Motor neuron (in vitro differentiated cells): ENCODE results near the gene DHRS12. TPM values are rescaled to one million over a fixed set of nuclear protein-coding genes. Genes with fewer than 3 reads are reported as not detected.
A peak's percentile ranks its signal among the peaks of the same experiment; 100 is the strongest.

Source experiments
- ATAC-seq, 8 experiments: fragments of 200-7000 bp; cut with Tn5 transposase; replicated peaks in 6 of 8; 2 replicates each; pipeline ENCODE4 v1.8.0; 2021; ENCODE audit warnings: mild to moderate bottlenecking in 8 of 8, moderate library complexity in 8 of 8
- H3K27ac ChIP-seq, 2 donors: fragments of 250-450 bp; sonication (Bioruptor Pico); 2 replicates each; pipeline ENCODE4 v1.9.0; 2021; ENCODE audit warnings: antibody characterized with exemption in 2 of 2, mild to moderate bottlenecking in 2 of 2, moderate library complexity in 1 of 2
- H3K4me1 ChIP-seq, 2 donors: fragments of 250-450 bp; sonication (Bioruptor Pico); replicated peaks in 1 of 2; 2 replicates each; pipeline ENCODE4 v1.6.1; 2021; ENCODE audit warnings: antibody characterized with exemption in 2 of 2, mild to moderate bottlenecking in 2 of 2, moderate library complexity in 1 of 2
- H3K4me3 ChIP-seq, 5 donors: fragments of 250-450 bp; sonication (Bioruptor Pico); 2 replicates each; pipeline ENCODE4 v1.9.0; 2021; ENCODE audit warnings: antibody characterized with exemption in 5 of 5, mild to moderate bottlenecking in 5 of 5, moderate library complexity in 4 of 5
- WGBS, 10 experiments: fragments of 450-650 bp; shearing (Covaris generic); methylation state at CpG; one replicate each; pipeline ENCODE4 v1.0.0; 2022; 5-methylcytosine and 5-hydroxymethylcytosine counted together
- in situ Hi-C, 9 experiments: fragments of 400-800 bp; cut with MboI; loops; one replicate each; pipeline ENCODE4 v1.15.0; 2021; ENCODE audit warnings: low sequenced_read_pairs in 9 of 9, low pct_unique_long_range_greater_than_20kb in 2 of 9; ENCODE audit not compliant: unreplicated experiment in 9 of 9
- total RNA-seq, 8 experiments: library from RNA; unstranded; fragments of 300-600 nt; gene quantifications; 2 replicates each; pipeline versions ENCODE4 v1.2.3 to v1.2.4, GENCODE V29; 2022

DHRS12 gene
- total RNA-seq, 8 experiments from 2014 or later = 3.5 to 8.9 (median 5.2) TPM

- no peak for ATAC-seq
- WGBS, 10 experiments = 69 to 100% (median 97%) methylated on average over 1 to 6 of the region's 6 CpGs; no CpG with 5 or more reads in 1 of the 10 experiments
- Histone ChIP-seq H3K27ac (no peak overlapping the region), H3K4me3 (no peak overlapping the region), H3K4me1 (peaks cover 1 to 6% of the 10 kb centered on the region in 2 donors)
- in situ Hi-C loops = loop anchor here in 1 of 9 experiments (25.0 kb wide), 1 partner anchor 335 kb away; no protein-coding TSS in a partner anchor
These were observed 31.2 kb downstream of the DHRS12 start for GRCh38 chr13:51772781-51773180.

DNA sequence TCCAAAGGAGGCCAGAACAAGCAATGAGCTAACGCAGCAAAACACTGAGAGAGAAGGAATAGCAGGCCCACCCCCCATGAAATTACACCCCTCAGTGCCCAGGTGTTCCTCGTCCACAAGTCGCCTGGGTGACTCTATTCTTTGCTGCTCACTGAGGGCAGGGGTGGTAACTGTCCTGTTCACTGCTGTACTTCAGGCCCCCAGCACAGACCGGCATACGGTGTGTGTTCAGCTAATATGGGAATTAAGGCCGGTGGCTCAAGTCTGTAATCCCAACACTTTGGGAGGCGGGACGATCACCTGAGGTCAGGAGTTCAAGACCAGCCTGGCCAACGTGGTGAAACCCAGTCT, 31.9 kb downstream of the DHRS12 start:
- Histone ChIP-seq H3K4me3 (no peak overlapping the region), H3K4me1 (no peaks in the 10 kb centered on the region), H3K27ac (no peak overlapping the region)
- in situ Hi-C loops = loop anchor here in 1 of 9 experiments (25.0 kb wide), 1 partner anchor 335 kb away; no protein-coding TSS in a partner anchor
- no peak for ATAC-seq
- 70 to 100% (median 80%) methylated on average over 1 to 8 of the region's 9 CpGs; no CpG with 5 or more reads in 1 of the 10 experiments for WGBS, 10 experiments

DNA sequence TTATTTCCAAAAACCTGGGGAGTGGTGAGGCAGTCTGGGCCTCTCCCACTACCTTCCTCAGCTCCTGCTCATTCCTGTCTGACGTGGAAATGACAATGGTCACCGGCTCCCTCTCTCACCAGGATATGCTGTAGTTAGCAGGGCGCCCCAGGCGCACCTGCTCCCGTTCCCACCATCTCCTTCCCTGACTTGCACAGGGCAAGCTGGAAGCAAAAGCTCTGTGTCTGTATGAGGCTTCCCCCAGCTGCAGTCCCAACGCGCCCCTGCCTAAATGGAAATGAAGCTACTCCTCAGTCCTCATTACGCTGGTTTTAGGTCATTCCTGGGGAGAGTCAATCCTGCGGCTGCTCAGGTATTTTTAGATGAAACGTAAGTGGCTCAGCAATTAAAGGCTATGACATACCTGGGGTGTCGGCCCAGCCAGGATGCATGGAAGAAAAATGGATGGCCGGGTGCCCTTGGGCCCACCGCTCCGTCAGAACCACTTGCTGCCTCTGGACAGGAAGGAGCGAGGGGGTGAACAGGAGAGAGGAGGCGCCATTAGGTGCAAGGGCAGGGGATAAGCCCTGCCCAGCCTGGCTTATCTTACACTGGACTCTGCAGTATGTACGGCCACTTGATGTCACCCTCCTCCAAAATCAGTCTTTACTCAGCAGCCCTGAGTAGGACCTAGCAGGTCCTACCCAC, 32.4 kb downstream of the DHRS12 start:
- Histone ChIP-seq H3K27ac (no peak overlapping the region), H3K4me3 (no peak overlapping the region), H3K4me1 (no peaks in the 10 kb centered on the region)
- WGBS, 10 experiments = 63 to 100% (median 87%) methylated on average over 2 to 13 of the region's 17 CpGs; no CpG with 5 or more reads in 3 of the 10 experiments
- ATAC-seq = peak in 4 of 8 experiments; percentile 22 to 47 (median 30)
- in situ Hi-C loops = loop anchor here in 1 of 9 experiments (25.0 kb wide), 1 partner anchor 334 kb away; no protein-coding TSS in a partner anchor

DNA sequence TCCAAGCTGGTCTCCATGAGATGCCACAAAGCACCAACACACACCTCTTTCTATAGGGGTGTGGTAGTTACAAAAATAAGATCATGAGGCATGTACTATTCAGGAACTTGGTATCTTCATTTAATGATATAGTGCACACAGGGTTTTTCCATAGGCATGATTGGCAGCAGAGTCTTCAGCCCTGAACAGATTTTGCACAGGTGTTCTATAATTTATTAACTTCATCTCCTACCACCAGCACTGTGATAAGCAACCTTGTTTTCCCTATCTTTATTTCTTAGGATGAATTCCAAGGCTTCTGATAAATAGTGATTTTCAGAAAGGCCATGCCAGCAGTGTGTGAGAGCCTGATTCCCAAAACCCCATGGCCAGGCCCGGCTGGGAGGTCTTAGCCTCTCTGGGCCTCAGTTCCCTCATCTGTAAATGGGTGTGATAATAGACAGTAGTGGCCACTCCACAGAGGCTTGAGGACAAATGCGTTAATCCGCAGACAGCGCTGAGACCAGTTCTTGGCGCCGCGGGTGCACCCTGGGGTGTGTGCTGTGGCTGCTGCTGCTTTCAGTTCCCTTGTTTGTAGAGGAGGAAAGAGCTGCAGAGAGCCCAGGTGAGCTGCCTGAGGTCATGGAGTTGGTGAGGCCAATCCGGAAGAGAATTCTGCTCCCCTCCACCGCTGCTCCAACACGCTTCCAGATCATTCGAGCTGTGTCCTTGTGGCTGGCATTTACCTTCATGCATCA, 33.1 kb downstream of the DHRS12 start:
- 60 to 100% (median 95%) methylated on average over 1 to 9 of the region's 11 CpGs; no CpG with 5 or more reads in 6 of the 10 experiments for WGBS, 10 experiments
- no peak for ATAC-seq

DNA sequence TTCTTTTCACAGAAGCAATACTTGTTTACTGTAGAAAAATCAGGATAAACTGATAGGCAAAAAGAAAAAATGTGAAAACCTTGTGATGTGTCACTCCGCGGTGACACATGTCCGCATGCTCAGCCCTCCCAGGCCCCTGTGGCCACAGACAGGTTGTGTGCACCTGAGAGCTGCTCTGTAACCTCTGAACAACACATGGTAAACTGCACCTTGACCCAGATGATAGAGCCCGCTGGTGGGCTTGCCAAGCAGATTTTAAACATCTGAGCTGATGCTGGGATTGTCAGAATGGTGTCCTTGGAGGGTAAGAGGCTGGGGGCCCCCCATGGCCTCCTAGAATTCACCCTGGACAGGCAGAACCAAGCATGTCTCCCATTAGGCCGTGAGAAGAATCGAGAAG, 33.8 kb downstream of the DHRS12 start:
- H3K4me3 ChIP-seq = no peak overlapping the region
- ATAC-seq = no peak
- 71 to 100% (median 92%) methylated on average over 1 to 5 of the region's 6 CpGs; no CpG with 5 or more reads in 3 of the 10 experiments for WGBS, 10 experiments
- no peaks in the 10 kb centered on the region for H3K4me1 ChIP-seq
- in situ Hi-C loops = loop anchor here in 1 of 9 experiments (25.0 kb wide), 1 partner anchor 333 kb away; no protein-coding TSS in a partner anchor
- no peak overlapping the region for H3K27ac ChIP-seq

More for the DNA sequence above, 33.1 kb downstream of the DHRS12 start:
- Histone ChIP-seq H3K4me3 (no peak overlapping the region), H3K4me1 (no peaks in the 10 kb centered on the region), H3K27ac (no peak overlapping the region)
- in situ Hi-C loops = loop anchor here in 1 of 9 experiments (25.0 kb wide), 1 partner anchor 334 kb away; no protein-coding TSS in a partner anchor

- H3K27ac ChIP-seq = no peak overlapping the region
- in situ Hi-C loops = loop anchor here in 1 of 9 experiments (25.0 kb wide), 1 partner anchor 332 kb away; no protein-coding TSS in a partner anchor
- no peak overlapping the region for H3K4me3 ChIP-seq
- no peak for ATAC-seq
- 33 to 96% (median 83%) methylated on average over 1 to 8 of the region's 11 CpGs; no CpG with 5 or more reads in 3 of the 10 experiments for WGBS, 10 experiments
- peaks cover 0 to under 1% of the 10 kb centered on the region in 2 donors for H3K4me1 ChIP-seq
These were observed 34.4 kb downstream of the DHRS12 start for GRCh38 chr13:51769455-51770127.

DNA sequence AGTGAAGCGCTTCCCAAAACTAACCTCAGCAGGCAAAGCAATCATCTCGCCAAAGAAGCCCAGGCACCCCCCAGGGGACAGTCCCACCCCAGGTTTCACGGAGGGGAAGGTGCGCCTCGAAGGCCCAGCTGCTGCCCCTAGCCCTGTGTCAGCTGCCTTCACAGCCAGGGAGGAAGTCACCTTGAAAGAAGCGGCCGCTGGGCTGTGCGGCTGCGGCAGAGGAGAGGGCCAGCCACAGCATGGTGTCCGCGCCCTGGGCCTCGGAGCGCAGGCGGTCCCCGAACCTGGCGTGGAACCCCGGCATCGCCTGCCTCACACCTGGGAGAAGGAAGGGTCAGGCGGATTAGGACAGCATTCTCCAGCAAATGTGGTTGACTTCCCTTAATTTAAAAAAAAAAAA, 35.0 kb downstream of the DHRS12 start:
- Histone ChIP-seq H3K4me1 (peaks cover 0 to 6% of the 10 kb centered on the region in 2 donors), H3K4me3 (no peak overlapping the region), H3K27ac (no peak overlapping the region)
- WGBS, 10 experiments = 84 to 100% (median 94%) methylated on average over 4 to 15 of the region's 19 CpGs; no CpG with 5 or more reads in 4 of the 10 experiments
- in situ Hi-C loops = loop anchor here in 1 of 9 experiments (25.0 kb wide), 1 partner anchor 332 kb away; no protein-coding TSS in a partner anchor
- no peak for ATAC-seq

DNA sequence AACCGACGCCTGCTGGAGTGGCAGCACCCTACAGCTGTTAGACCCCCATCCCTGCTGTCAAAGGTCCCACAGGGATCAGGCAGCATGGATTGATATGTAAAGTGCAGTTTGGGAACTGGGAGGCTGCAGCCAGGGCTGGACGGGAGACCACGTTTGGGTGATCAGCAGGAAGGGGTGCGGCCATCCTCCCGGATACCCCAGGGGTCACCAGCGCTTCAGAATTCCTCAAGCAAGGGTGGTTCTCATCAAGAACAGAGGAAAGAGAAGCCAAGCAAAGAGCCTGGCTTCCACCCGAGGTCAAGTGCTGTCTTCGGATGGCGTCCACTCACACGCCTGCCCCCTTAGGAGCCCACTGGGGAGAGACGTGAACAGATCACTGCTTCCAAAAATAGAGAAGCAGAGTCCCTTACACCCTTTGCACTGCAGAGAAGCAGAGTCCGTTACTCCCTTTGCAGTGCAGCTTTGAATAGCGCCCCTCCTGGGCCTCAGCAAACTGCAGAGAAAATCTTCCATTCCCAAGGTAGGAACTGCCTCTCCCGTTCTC, 35.5 kb downstream of the DHRS12 start:
- 58 to 87% (median 80%) methylated on average over 1 to 7 of the region's 15 CpGs; no CpG with 5 or more reads in 5 of the 10 experiments for WGBS, 10 experiments
- Histone ChIP-seq H3K4me1 (peaks cover 0 to 6% of the 10 kb centered on the region in 2 donors), H3K27ac (no peak overlapping the region), H3K4me3 (no peak overlapping the region)
- peak in 2 of 8 experiments; percentile 12 to 33 for ATAC-seq
- in situ Hi-C loops = loop anchor here in 1 of 9 experiments (25.0 kb wide), 1 partner anchor 331 kb away; no protein-coding TSS in a partner anchor

DNA sequence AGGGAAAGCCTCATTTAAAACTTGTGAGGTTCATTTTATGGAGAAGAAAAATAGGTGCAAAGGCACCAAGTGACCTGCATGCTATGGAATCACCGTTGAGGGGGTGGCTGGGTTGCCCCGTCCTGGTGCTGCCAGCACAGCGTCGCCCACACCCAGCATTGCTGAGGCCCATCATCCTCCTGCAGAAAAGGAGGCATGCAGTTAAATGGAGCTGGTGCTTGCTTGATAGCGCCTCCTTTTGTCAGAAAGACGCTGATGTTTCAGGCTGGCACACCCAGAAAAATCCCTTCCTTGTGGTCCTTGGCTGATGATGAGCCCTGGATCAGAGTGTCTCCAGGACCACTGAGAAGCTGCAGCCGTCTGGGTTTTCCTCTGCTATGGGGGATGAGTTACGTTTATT, 36.9 kb downstream of the DHRS12 start:
- Histone ChIP-seq H3K4me3 (no peak overlapping the region), H3K4me1 (peaks cover 0 to 6% of the 10 kb centered on the region in 2 donors)

DNA sequence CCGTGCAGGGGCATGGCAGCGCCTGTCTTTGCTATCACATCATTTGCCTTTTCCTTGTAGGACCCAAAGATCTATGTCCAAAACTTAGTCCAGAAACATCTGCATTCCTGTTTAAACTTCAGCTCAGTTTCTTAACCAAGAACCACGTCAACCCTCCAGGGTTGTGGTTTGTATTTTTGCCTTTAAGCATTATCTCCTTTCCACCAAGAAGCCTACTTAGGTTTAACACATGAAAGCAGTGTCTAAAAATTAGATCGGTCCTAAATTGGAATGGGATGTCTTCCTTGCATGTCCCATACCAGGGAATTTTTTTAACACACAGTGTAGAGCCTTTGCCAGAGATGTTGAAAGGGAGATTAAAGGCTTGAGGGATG, 38.8 kb downstream of the DHRS12 start:
- no peak overlapping the region for H3K4me3 ChIP-seq
- in situ Hi-C loops = loop anchor here in 1 of 9 experiments (25.0 kb wide), 1 partner anchor 328 kb away; no protein-coding TSS in a partner anchor

More for the DNA sequence above, 36.9 kb downstream of the DHRS12 start:
- ATAC-seq = no peak
- WGBS, 10 experiments = 67 to 100% (median 92%) methylated on average over 1 to 5 of the region's 8 CpGs; no CpG with 5 or more reads in 4 of the 10 experiments
- no peak overlapping the region for H3K27ac ChIP-seq
- in situ Hi-C loops = loop anchor here in 1 of 9 experiments (25.0 kb wide), 1 partner anchor 330 kb away; no protein-coding TSS in a partner anchor

DNA sequence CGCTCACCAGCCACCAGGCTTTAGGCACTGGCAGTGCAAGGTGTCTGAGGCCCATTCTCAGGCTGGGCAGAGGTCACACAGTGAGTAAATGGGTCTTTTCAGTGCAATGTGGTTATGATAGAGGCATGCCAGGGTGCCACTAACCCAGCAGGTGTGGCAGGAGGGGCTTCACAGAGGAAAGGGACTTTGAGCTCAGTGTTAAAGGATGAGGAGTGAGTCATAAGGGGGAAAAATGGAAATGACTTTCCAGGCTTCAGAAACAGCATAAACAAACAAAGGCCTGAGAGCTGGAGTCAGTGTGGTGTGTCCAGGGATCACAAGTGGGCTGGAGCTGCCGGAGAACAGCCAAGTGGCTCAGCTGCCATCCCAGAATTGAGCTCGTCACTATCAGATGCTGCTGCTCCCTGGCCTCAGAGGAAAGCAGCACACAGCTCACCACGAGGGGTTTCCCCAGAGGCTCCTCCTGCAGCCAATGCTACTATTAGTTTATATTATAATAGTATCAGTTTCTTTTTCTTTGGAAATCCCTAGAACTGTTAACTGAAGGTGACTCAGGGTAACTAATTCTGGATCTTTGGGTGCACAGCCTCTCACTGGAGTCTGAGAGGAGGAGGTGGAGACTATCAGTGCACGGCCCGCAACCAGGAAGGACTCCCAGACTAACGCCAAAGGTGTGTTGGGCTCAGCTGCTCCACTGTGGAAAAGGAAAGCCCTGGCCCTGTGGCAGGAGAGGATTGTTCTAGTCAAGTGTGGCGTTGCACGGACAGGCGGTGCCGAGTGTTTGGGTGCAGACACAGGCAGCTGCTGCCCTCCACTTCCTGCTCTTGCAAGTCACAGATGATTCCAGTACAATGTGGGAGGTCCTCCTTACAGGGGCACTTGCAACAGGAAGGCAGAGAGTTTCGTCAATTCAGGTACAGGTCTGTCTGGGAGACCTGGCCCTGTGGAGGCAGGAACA, 39.5 kb downstream of the DHRS12 start:
- in situ Hi-C loops = loop anchor here in 1 of 9 experiments (25.0 kb wide), 1 partner anchor 327 kb away; no protein-coding TSS in a partner anchor
- ATAC-seq = peak; percentile 85 to 94 (median 91)
- Histone ChIP-seq H3K4me1 (peaks cover 0 to 6% of the 10 kb centered on the region in 2 donors), H3K4me3 (no peak overlapping the region), H3K27ac (no peak overlapping the region)
- WGBS, 10 experiments = 20 to 100% (median 76%) methylated on average over 1 to 10 of the region's 12 CpGs; no CpG with 5 or more reads in 1 of the 10 experiments

More for the DNA sequence above, 38.8 kb downstream of the DHRS12 start:
- no peak overlapping the region for H3K27ac ChIP-seq
- peaks cover 0 to 6% of the 10 kb centered on the region in 2 donors for H3K4me1 ChIP-seq
- WGBS, 10 experiments = 0 to 100% (median 91%) methylated on average over 1 to 4 of the region's 4 CpGs; no CpG with 5 or more reads in 2 of the 10 experiments
- ATAC-seq = no peak
